ENCODE results near the gene RAP1GAP. TPM values are rescaled to one million over a fixed set of nuclear protein-coding genes. Genes with fewer than 3 reads are reported as not detected.

RAP1GAP gene
- total RNA-seq, 2 donors from 2014 or later: 29.6 to 36.3 TPM

DNA sequence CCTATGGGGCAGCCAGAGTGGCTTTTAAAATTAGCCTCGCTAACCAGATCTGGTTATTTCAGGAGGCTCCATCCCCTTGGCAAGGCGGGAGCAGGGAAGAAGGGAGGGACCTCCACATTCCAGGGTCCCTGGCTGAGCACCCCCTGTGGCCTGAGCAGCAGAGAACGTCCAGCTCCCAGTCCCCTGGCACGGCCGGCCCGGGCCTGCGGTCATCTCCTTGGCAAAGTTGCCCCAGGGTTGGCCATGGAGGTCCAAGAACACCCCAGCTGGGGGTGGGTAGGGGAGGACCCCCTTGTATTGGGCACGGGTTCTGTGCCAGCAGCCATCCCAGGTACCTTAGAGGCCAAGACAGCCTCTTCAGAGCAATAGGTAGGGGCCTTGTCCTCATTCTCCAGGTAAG lies 75.9 kb downstream of the RAP1GAP start:
- Histone ChIP-seq H3K9ac (ENCODE audit: low read depth in 2 of 2, low read length in 2 of 2) (no peak overlapping the region), H3K27me3 (no peaks in the 10 kb centered on the region), H3K4me3 (no peak overlapping the region), H3K4me1 (no peaks in the 10 kb centered on the region), H3K36me3 (no peaks in the 10 kb centered on the region), H3K9me3 (no peaks in the 10 kb centered on the region), H3K27ac (no peak overlapping the region)
- TF ChIP-seq, protein P1, sequence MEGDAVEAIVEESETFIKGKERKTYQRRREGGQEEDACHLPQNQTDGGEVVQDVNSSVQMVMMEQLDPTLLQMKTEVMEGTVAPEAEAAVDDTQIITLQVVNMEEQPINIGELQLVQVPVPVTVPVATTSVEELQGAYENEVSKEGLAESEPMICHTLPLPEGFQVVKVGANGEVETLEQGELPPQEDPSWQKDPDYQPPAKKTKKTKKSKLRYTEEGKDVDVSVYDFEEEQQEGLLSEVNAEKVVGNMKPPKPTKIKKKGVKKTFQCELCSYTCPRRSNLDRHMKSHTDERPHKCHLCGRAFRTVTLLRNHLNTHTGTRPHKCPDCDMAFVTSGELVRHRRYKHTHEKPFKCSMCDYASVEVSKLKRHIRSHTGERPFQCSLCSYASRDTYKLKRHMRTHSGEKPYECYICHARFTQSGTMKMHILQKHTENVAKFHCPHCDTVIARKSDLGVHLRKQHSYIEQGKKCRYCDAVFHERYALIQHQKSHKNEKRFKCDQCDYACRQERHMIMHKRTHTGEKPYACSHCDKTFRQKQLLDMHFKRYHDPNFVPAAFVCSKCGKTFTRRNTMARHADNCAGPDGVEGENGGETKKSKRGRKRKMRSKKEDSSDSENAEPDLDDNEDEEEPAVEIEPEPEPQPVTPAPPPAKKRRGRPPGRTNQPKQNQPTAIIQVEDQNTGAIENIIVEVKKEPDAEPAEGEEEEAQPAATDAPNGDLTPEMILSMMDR (IDR thresholded peaks at IDR 0.05): no peak
- intact Hi-C loops (cut with DNase I): no loop called here
- no peak for DNase-seq

DNA sequence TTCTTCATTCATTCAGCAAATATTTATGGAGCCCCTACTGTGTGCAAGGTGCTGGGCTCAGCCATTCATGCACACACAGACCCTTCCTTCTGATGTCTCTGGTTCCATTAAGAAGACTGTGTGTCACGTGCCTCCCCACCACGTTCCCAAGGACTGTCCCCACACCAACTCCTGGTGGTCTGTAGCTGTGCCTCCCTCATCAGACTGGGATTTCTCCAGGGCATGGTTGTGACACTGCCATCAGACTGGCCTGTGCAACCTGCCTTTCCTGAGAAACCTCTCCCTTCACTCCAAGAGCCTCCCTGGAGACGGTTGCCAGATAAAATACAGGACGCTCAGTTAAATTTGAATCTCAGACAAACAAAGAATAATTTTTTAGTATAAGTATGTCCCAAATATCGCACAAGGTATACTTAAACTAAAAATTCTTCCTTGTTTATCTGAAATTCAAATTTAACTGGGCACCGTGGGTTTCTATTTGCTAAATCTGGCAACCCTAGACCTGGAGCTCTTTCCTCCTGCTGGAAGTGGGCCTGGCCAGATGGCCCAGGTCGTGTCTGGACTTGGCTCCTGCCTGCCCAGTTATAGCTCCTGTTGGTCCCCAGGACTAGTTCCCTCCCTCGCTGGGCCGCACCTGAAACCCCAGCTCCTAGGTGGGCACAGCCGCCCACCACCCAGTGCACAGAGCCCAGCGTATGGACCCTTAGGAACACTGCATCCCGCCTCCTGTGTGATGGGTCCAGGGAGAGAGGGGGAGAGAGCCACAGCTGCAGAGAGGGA lies 76.9 kb downstream of the RAP1GAP start:
- TF ChIP-seq, protein P1 (IDR thresholded peaks at IDR 0.05): no peak
- Histone ChIP-seq H3K27ac (no peak overlapping the region), H3K4me1 (no peaks in the 10 kb centered on the region), H3K9ac (ENCODE audit: low read depth in 2 of 2, low read length in 2 of 2) (no peak overlapping the region), H3K4me3 (no peak overlapping the region), H3K27me3 (no peaks in the 10 kb centered on the region), H3K36me3 (no peaks in the 10 kb centered on the region), H3K9me3 (no peaks in the 10 kb centered on the region)
- intact Hi-C loops (cut with DNase I): no loop called here
- DNase-seq: no peak

DNA sequence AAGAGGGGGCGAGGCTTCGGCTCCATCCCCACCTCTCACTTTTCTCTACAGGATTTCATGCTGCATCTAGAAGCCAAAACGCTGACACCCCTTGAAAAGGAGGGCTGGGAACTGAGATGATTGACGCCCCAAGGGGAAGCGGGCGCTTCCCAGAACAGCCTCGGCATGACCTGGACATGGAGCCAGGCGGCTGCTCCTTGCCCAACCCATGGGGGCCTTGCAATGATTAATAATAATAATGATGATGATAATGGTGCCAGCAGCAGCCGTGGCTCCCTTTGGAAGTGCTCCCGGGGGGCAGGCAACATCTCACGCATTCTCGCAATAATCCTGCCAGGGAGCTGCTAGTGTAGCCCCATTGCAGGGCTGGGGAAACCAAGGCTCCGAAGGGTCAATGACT lies 78.2 kb downstream of the RAP1GAP start:
- no peaks in the 10 kb centered on the region for H3K9me3 ChIP-seq
- no peak overlapping the region for H3K4me3 ChIP-seq
- TF ChIP-seq, protein P1 (IDR thresholded peaks at IDR 0.05): no peak
- H3K9ac ChIP-seq (ENCODE audit: low read depth in 2 of 2, low read length in 2 of 2): no peak overlapping the region
- no peak overlapping the region for H3K27ac ChIP-seq
- H3K4me1 ChIP-seq: no peaks in the 10 kb centered on the region
- H3K36me3 ChIP-seq: no peaks in the 10 kb centered on the region
- no peaks in the 10 kb centered on the region for H3K27me3 ChIP-seq
- DNase-seq: no peak
- intact Hi-C loops (cut with DNase I): no loop called here

DNA sequence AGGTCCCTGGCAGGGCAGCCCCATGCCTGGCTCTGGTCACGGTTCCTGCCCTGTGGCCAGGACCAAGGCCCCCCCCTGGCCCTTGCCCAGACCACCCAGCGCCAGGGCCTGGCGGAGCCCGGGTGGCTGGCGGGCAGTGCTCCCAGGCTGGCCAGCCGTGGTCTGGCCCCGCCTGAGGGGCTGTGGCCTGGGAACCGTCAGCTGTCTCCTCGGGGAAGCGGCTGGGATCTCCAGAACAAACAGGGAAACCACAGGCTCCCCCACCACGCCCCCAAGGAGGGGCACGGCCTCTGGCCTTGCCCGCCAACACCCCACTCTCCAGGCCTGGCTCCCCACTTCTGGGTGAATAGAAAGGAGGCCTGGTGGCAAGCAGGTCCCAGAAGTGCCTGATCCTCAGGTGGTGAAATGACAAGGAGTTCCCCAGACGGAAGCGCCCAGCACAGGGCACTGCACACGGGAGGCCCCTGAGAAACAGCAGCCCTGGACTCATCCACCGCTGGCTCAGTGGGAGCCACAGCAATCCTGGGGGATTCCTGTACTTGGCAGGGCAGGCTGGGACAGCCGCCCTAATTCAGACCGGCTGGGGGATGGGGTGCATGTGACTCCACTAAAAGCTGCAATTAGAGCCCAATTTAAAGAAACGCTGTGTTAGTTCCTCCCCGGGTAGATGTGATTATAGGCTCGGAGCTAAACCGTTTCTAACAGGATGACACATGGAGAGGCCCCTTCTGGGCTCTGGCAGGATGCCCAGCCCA lies 78.9 kb downstream of the RAP1GAP start:
- no peaks in the 10 kb centered on the region for H3K27me3 ChIP-seq
- no peaks in the 10 kb centered on the region for H3K9me3 ChIP-seq
- H3K27ac ChIP-seq: no peak overlapping the region
- DNase-seq: no peak
- H3K4me3 ChIP-seq: no peak overlapping the region
- no peaks in the 10 kb centered on the region for H3K4me1 ChIP-seq
- H3K36me3 ChIP-seq: no peaks in the 10 kb centered on the region
- no peak overlapping the region for H3K9ac ChIP-seq (ENCODE audit: low read depth in 2 of 2, low read length in 2 of 2)
- intact Hi-C loops (cut with DNase I): no loop called here
- TF ChIP-seq, protein P1 (IDR thresholded peaks at IDR 0.05): no peak

DNA sequence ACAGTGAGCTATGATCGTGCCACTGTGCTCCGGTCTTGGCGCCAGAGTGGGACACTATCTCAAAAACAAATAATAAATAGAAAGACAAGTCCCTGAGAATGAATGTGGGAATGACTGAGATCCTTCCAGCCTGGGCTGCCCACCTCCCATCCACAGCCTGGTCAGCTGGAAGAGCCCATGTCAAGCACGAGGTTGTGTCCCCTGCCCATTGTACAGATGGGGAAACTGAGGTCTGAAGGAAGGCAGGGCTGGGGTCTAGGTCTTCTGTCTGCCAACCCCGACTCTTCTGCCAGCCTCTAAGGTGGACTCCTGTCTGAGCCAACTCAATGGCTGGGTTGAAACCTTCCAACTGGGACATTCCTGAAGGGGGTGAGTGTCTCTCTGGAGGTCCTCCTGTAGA lies 79.5 kb downstream of the RAP1GAP start:
- intact Hi-C loops (cut with DNase I): no loop called here
- Histone ChIP-seq H3K4me1 (no peaks in the 10 kb centered on the region), H3K9ac (ENCODE audit: low read depth in 2 of 2, low read length in 2 of 2) (no peak overlapping the region), H3K27me3 (no peaks in the 10 kb centered on the region), H3K4me3 (no peak overlapping the region), H3K9me3 (no peaks in the 10 kb centered on the region), H3K27ac (no peak overlapping the region), H3K36me3 (no peaks in the 10 kb centered on the region)
- no peak for DNase-seq
- TF ChIP-seq, protein P1 (IDR thresholded peaks at IDR 0.05): no peak

All from colonic mucosa (tissue), 4 donors.